ENCODE results near the gene DTNBP1.

DTNBP1 gene

GRCh38 chr6:15523679-15524630 lies 138.9 kb downstream of the DTNBP1 start:
- no peak for TF ChIP-seq CTCF (conservative IDR thresholded peaks at IDR 0.05; ENCODE audit: low read depth)
- H3K27ac ChIP-seq, result no peak overlapping the region
- CTCF ChIA-PET, result interaction anchor here (0.7 to 1.1 kb wide), 2 partner anchors 99 to 194 kb away, joined by 3 read pairs; no protein-coding TSS in a partner anchor
- POLR2A ChIA-PET (ENCODE audit: low non-redundant PET), result no interaction called here
- DNase-seq (ENCODE audit: low spot score), result no peak

GRCh38 chr6:15522856-15523529 lies 139.8 kb downstream of the DTNBP1 start:
- peak; percentile 30 for DNase-seq (ENCODE audit: low spot score)
- no peak for TF ChIP-seq CTCF (conservative IDR thresholded peaks at IDR 0.05; ENCODE audit: low read depth)
- CTCF ChIA-PET, result interaction anchor here (0.7 to 1.1 kb wide), 2 partner anchors 100 to 195 kb away, joined by 3 read pairs; no protein-coding TSS in a partner anchor
- H3K27ac ChIP-seq, result 0 out of 2 replicates have a peak overlapping the region, but pooled peaks have one; percentile 6
- POLR2A ChIA-PET (ENCODE audit: low non-redundant PET), result no interaction called here

- DNase-seq (ENCODE audit: low spot score), result no peak
- H3K27ac ChIP-seq, result 0 out of 2 replicates have a peak overlapping the region, but pooled peaks have one; percentile 6
- TF ChIP-seq CTCF (conservative IDR thresholded peaks at IDR 0.05; ENCODE audit: low read depth), result no peak
- ChIA-PET POLR2A (ENCODE audit: low non-redundant PET) (no interaction called here), CTCF (interaction anchor here (0.6 kb wide), 1 partner anchor 87 kb away, joined by 4 read pairs; no protein-coding TSS in a partner anchor)
Measured at GRCh38 chr6:15522427-15522826, 140.4 kb downstream of the DTNBP1 start.

- 0 out of 2 replicates have a peak overlapping the region, but pooled peaks have one; percentile 6 for H3K27ac ChIP-seq
- CTCF ChIA-PET, result interaction anchor here (0.5 to 0.6 kb wide), 2 partner anchors 31 to 88 kb away, joined by 3 to 4 read pairs; no protein-coding TSS in a partner anchor
- no peak for DNase-seq (ENCODE audit: low spot score)
- no peak for TF ChIP-seq CTCF (conservative IDR thresholded peaks at IDR 0.05; ENCODE audit: low read depth)
- POLR2A ChIA-PET (ENCODE audit: low non-redundant PET), result no interaction called here
Measured at GRCh38 chr6:15522026-15522425, 140.8 kb downstream of the DTNBP1 start.

GRCh38 chr6:15521582-15521981 lies 141.2 kb downstream of the DTNBP1 start:
- DNase-seq (ENCODE audit: low spot score), result no peak
- POLR2A ChIA-PET (ENCODE audit: low non-redundant PET), result no interaction called here
- CTCF ChIA-PET, result interaction anchor here (0.5 kb wide), 1 partner anchor 30 kb away, joined by 3 read pairs; no protein-coding TSS in a partner anchor

More at GRCh38 chr6:15521582-15521981, 141.2 kb downstream of the DTNBP1 start:
- TF ChIP-seq CTCF (conservative IDR thresholded peaks at IDR 0.05; ENCODE audit: low read depth), result no peak
- no peak overlapping the region for H3K27ac ChIP-seq

Measured in RWPE1 (cell line).